GM04503 (cell line): ENCODE measurements around the gene SPATA6.
"Not testable (repeated sequence)": the region's sequence is repeated elsewhere in the genome, so short reads cannot be mapped to it uniquely, and the experiment has no call there.

Experiments
- DNase-seq: peaks from one replicate; pipeline ENCODE4 v3.0.0-alpha.2; 2012; ENCODE audit warnings: low read depth

The SPATA6 gene

GRCh38 chr1:48356901-48357300 is 115.1 kb downstream of the SPATA6 start:
- no peak for DNase-seq

GRCh38 chr1:48344373-48344772 is 127.6 kb downstream of the SPATA6 start:
- no peak for DNase-seq

GRCh38 chr1:48341221-48341620 is 130.8 kb downstream of the SPATA6 start:
- DNase-seq: no peak

- no peak for DNase-seq
Observed at GRCh38 chr1:48338257-48338656, 133.7 kb downstream of the SPATA6 start.

- no peak for DNase-seq
Observed at GRCh38 chr1:48333316-48333715, 138.7 kb downstream of the SPATA6 start.

GRCh38 chr1:48332115-48332514 is 139.9 kb downstream of the SPATA6 start:
- no peak for DNase-seq

- no peak for DNase-seq
Observed at GRCh38 chr1:48329905-48330304, 142.1 kb downstream of the SPATA6 start.

GRCh38 chr1:48329486-48329885 is 142.5 kb downstream of the SPATA6 start:
- no peak for DNase-seq

- DNase-seq: not testable (repeated sequence)
Observed at GRCh38 chr1:48311829-48312228, 160.2 kb downstream of the SPATA6 start.

GRCh38 chr1:48309564-48310082 is 162.4 kb downstream of the SPATA6 start:
- no peak for DNase-seq

GRCh38 chr1:48302652-48303051 is 169.4 kb downstream of the SPATA6 start:
- no peak for DNase-seq

GRCh38 chr1:48294656-48295055 is 177.3 kb downstream of the SPATA6 start:
- DNase-seq: no peak

- DNase-seq: not testable (repeated sequence)
Observed at GRCh38 chr1:48294094-48294493, 177.9 kb downstream of the SPATA6 start.

GRCh38 chr1:48292706-48293105 is 179.3 kb downstream of the SPATA6 start:
- no peak for DNase-seq

GRCh38 chr1:48291421-48291820 is 180.6 kb downstream of the SPATA6 start:
- DNase-seq: no peak

- DNase-seq: no peak
Observed at GRCh38 chr1:48285525-48285924, 186.5 kb downstream of the SPATA6 start.

- DNase-seq: not testable (repeated sequence)
Observed at GRCh38 chr1:48284696-48285420, 187.1 kb downstream of the SPATA6 start.

GRCh38 chr1:48282329-48282728 is 189.7 kb downstream of the SPATA6 start:
- DNase-seq: not testable (repeated sequence)

- DNase-seq: not testable (repeated sequence)
Observed at GRCh38 chr1:48277437-48277836, 194.6 kb downstream of the SPATA6 start.

GRCh38 chr1:48266576-48266975 is 205.4 kb downstream of the SPATA6 start:
- no peak for DNase-seq

- no peak for DNase-seq
Observed at GRCh38 chr1:48263041-48263440, 209.0 kb downstream of the SPATA6 start.

GRCh38 chr1:48261881-48262400 is 210.1 kb downstream of the SPATA6 start:
- DNase-seq: no peak

- DNase-seq: no peak
Observed at GRCh38 chr1:48258106-48258505, 213.9 kb downstream of the SPATA6 start.

- no peak for DNase-seq
Observed at GRCh38 chr1:48254254-48254653, 217.8 kb downstream of the SPATA6 start.
